HCT116 (cell line): Measurements from ENCODE around the gene SF3B4. TPM values are rescaled to one million over a fixed set of nuclear protein-coding genes. Genes with fewer than 3 reads are reported as not detected.
A peak's percentile ranks its signal among the peaks of the same experiment; 100 is the strongest.

ENCODE experiments used
- ATAC-seq: fragments of 200-7000 bp; cut with Tn5 transposase; 2 replicates; pipeline ENCODE4 v1.9.1; 2020; ENCODE audit warnings: mild to moderate bottlenecking, moderate library complexity
- BruUV-seq: library from RNA; stranded (reverse); fragments of 400-500 nt; replicated peaks from 2 replicates; lab custom pipeline; 2021; lab: Mats Ljungman, UMichigan
- CTCF ChIA-PET: fragments of 300-600 bp; sonication (Branson Sonifier 250); formaldehyde crosslinking; loops from one replicate; lab custom pipeline; 2021; ENCODE audit warnings: antibody characterized with exemption; lab: Charles Lee
- POLR2A ChIA-PET: fragments of 300-600, 350-600 bp; sonication (Branson Sonifier 250); formaldehyde crosslinking; loops from one replicate; lab custom pipeline; 2021; ENCODE audit warnings: antibody characterized with exemption; lab: Charles Lee
- RAD21 ChIA-PET, 2 experiments: fragments of 300-600 bp; sonication (Branson Sonifier 250); formaldehyde crosslinking; loops; one replicate each; lab custom pipeline; 2023; ENCODE audit warnings: low total read pairs in 2 of 2; ENCODE audit not compliant: uncharacterized antibody in 2 of 2, unreplicated experiment in 2 of 2, low non-redundant PET in 1 of 2; lab: Charles Lee
- DNase-seq: peaks from one replicate; pipeline ENCODE4 v3.0.0-alpha.2; 2010; ENCODE audit warnings: low read depth, low spot score
- H2AFZ ChIP-seq: fragments of 200-600 bp; shearing (Covaris generic), sonication (generic); 2 replicates; pipeline ENCODE4 v1.6.1; 2017; ENCODE audit warnings: low read depth, mixed run types, mixed read lengths, antibody characterized with exemption, low read length; ENCODE audit not compliant: poor library complexity, severe bottlenecking
- H3K27ac ChIP-seq: 2 replicates; pipeline ENCODE4 v1.5.1; 2012; ENCODE audit warnings: low read depth, low read length
- H3K27me3 ChIP-seq: fragments of 200-600 bp; sonication (generic); 2 replicates; pipeline ENCODE4 v1.6.1; 2016; ENCODE audit warnings: mixed run types, low read length, mixed read lengths; ENCODE audit not compliant: insufficient read depth
- H3K36me3 ChIP-seq, 2 experiments: fragments of 200-500 bp in 1 of 2; fragments of 200-600 bp in 1 of 2; sonication (Bioruptor generic) in 1 of 2; sonication (generic) in 1 of 2; 2 replicates each; pipeline versions ENCODE4 v1.5.1 to v1.6.1; 2014 to 2016; ENCODE audit warnings: low read length in 2 of 2, inconsistent platforms in 1 of 2, mixed read lengths in 1 of 2, mixed run types in 1 of 2; ENCODE audit not compliant: insufficient read depth in 2 of 2, control insufficient read depth in 1 of 2
- H3K4me1 ChIP-seq, 2 experiments: fragments of 200-600 bp in 1 of 2; sonication (generic) in 1 of 2; 2 replicates each; pipeline versions ENCODE4 v1.5.1 to v1.6.1; 2012 to 2017; ENCODE audit warnings: low read length in 2 of 2, inconsistent platforms in 1 of 2, mild to moderate bottlenecking in 1 of 2, mixed read lengths in 1 of 2, mixed run types in 1 of 2, moderate library complexity in 1 of 2; ENCODE audit not compliant: insufficient read depth in 2 of 2, control insufficient read depth in 1 of 2
- H3K4me2 ChIP-seq: fragments of 200-600 bp; sonication (generic); 2 replicates; pipeline ENCODE4 v1.6.1; 2017; ENCODE audit warnings: mixed run types, low read length, mixed read lengths
- H3K4me3 ChIP-seq, 2 experiments: fragments of 200-600 bp in 1 of 2; sonication (generic) in 1 of 2; replicated peaks in 1 of 2; 2 replicates each; pipeline ENCODE4 v1.5.1; 2011 to 2016; ENCODE audit warnings: low read length in 2 of 2, control low read depth in 1 of 2, low read depth in 1 of 2, mild to moderate bottlenecking in 1 of 2, mixed read lengths in 1 of 2, mixed run types in 1 of 2
- H3K79me2 ChIP-seq: fragments of 200-600 bp; sonication (generic); 2 replicates; pipeline ENCODE4 v1.6.1; 2017; ENCODE audit warnings: mild to moderate bottlenecking, mixed run types, low read length, moderate library complexity, mixed read lengths; ENCODE audit not compliant: insufficient read depth
- H3K9ac ChIP-seq: fragments of 200-600 bp; sonication (generic); 2 replicates; pipeline ENCODE4 v1.6.1; 2016; ENCODE audit warnings: low read length, mixed read lengths
- H3K9me2 ChIP-seq: fragments of 200-600 bp; sonication (generic), shearing (Covaris generic); 2 replicates; pipeline ENCODE4 v1.6.1; 2017; ENCODE audit warnings: mixed run types, mild to moderate bottlenecking, moderate library complexity; ENCODE audit not compliant: insufficient read depth
- H3K9me3 ChIP-seq, 2 experiments: fragments of 200-500 bp in 1 of 2; fragments of 200-600 bp in 1 of 2; sonication (Bioruptor generic) in 1 of 2; sonication (generic) in 1 of 2; 2 replicates each; pipeline ENCODE4 v1.6.1; 2014 to 2017; ENCODE audit warnings: low read length in 2 of 2, mixed read lengths in 2 of 2, inconsistent platforms in 1 of 2, low read depth in 1 of 2, mild to moderate bottlenecking in 1 of 2, mixed run types in 1 of 2, moderate library complexity in 1 of 2; ENCODE audit not compliant: control insufficient read depth in 1 of 2, insufficient read depth in 1 of 2
- H4K20me1 ChIP-seq: fragments of 200-600 bp; sonication (generic), shearing (Covaris generic); 2 replicates; pipeline ENCODE4 v1.6.1; 2017; ENCODE audit warnings: mixed run types, mild to moderate bottlenecking, moderate library complexity; ENCODE audit not compliant: insufficient read depth
- CBX3 ChIP-seq: IDR thresholded peaks from 2 replicates; pipeline ENCODE4 v1.6.1; 2012; ENCODE audit warnings: low read depth
- CTCF ChIP-seq, 3 experiments: fragments of 200-600 bp in 1 of 3; sonication (generic) in 1 of 3; IDR thresholded peaks in 2 of 3; conservative IDR thresholded peaks in 1 of 3; 2 replicates each; pipeline ENCODE4 v1.5.1; 2012 to 2017; ENCODE audit warnings: low read depth in 2 of 3, low read length in 2 of 3, antibody characterized with exemption in 1 of 3, borderline replicate concordance in 1 of 3, control low read depth in 1 of 3, mild to moderate bottlenecking in 1 of 3, mixed read lengths in 1 of 3, mixed run types in 1 of 3, moderate library complexity in 1 of 3; ENCODE audit not compliant: insufficient read depth in 1 of 3
- EGR1 ChIP-seq: IDR thresholded peaks from 2 replicates; pipeline ENCODE4 v1.6.1; 2012; ENCODE audit warnings: low read depth
- ELF1 ChIP-seq: IDR thresholded peaks from 2 replicates; pipeline ENCODE4 v1.6.1; 2012; ENCODE audit warnings: low read depth, borderline replicate concordance
- EZH2 ChIP-seq: fragments of 200-600 bp; sonication (generic); IDR thresholded peaks from 2 replicates; pipeline ENCODE4 v1.6.1; 2017; ENCODE audit warnings: antibody characterized with exemption, mixed run types
- EZH2phosphoT487 ChIP-seq: fragments of 200-600 bp; IDR thresholded peaks from 2 replicates; pipeline ENCODE4 v1.6.1; 2018; ENCODE audit warnings: antibody characterized with exemption, borderline replicate concordance
- FOSL1 ChIP-seq: IDR thresholded peaks from 2 replicates; pipeline ENCODE4 v1.6.1; 2012; ENCODE audit warnings: low read depth
- JUND ChIP-seq: IDR thresholded peaks from 2 replicates; pipeline ENCODE4 v1.6.1; 2012
- MAX ChIP-seq: IDR thresholded peaks from 2 replicates; pipeline ENCODE4 v1.6.1; 2012
- POLR2A ChIP-seq: IDR thresholded peaks from 2 replicates; pipeline ENCODE4 v1.7.0; 2011; ENCODE audit warnings: borderline replicate concordance; ENCODE audit not compliant: insufficient read depth, insufficient read length; ENCODE audit errors: extremely low read depth
- POLR2AphosphoS5 ChIP-seq: IDR thresholded peaks from 2 replicates; pipeline ENCODE4 v1.6.1; 2011; ENCODE audit warnings: mild to moderate bottlenecking, low read depth, low read length, moderate library complexity
- RAD21 ChIP-seq: IDR thresholded peaks from 2 replicates; pipeline ENCODE4 v1.6.1; 2012; ENCODE audit warnings: low read depth, mild to moderate bottlenecking
- REST ChIP-seq: IDR thresholded peaks from 2 replicates; pipeline ENCODE4 v1.6.1; 2012; ENCODE audit warnings: low read depth
- SIN3A ChIP-seq: IDR thresholded peaks from 2 replicates; pipeline ENCODE4 v1.6.1; 2012; ENCODE audit warnings: low read depth
- SP1 ChIP-seq: IDR thresholded peaks from 2 replicates; pipeline ENCODE4 v1.6.1; 2012; ENCODE audit warnings: low read depth
- SRF ChIP-seq: IDR thresholded peaks from 2 replicates; pipeline ENCODE4 v1.6.1; 2012; ENCODE audit warnings: low read depth
- TCF7L2 ChIP-seq: IDR thresholded peaks from 2 replicates; pipeline ENCODE4 v1.7.0; 2011; ENCODE audit warnings: borderline replicate concordance, inconsistent platforms; ENCODE audit not compliant: insufficient read depth, insufficient read length; ENCODE audit errors: extremely low read depth
- YY1 ChIP-seq: IDR thresholded peaks from 2 replicates; pipeline ENCODE4 v1.6.1; 2011; ENCODE audit warnings: low read length, low read depth, moderate library complexity, mild to moderate bottlenecking; ENCODE audit not compliant: insufficient replicate concordance; ENCODE audit errors: extremely low read depth
- intact Hi-C: fragments of 100-400 bp; cut with micrococcal nuclease; formaldehyde crosslinking; loops from 2 replicates; pipeline ENCODE4 v1.10.0; 2022
- total RNA-seq: library from RNA; stranded (reverse); gene quantifications from one replicate; pipeline ENCODE4 v1.2.1, GENCODE V29; 2021; ENCODE audit not compliant: unreplicated experiment

Gene SF3B4
- total RNA-seq, 1 experiment from 2014 or later = 88.5 TPM

- BruUV-seq = TSS peak; percentile 61
- intact Hi-C loops = no loop called here
- H3K9ac ChIP-seq = peak overlapping the region; percentile 88
- DNase-seq (no peak), ATAC-seq (no peak)
- peak overlapping the region; percentile 92 for H3K4me2 ChIP-seq
- H3K4me1 ChIP-seq = peaks cover 9 to 22% of the 10 kb centered on the region in 2 experiments; a peak in 3 of 4 replicates
- no peak overlapping the region for H2AFZ ChIP-seq
- H3K36me3 ChIP-seq = peaks cover 36 to 45% of the 10 kb centered on the region in 2 experiments; a peak in 3 of 4 replicates
- ChIA-PET CTCF (no interaction called here), POLR2A (no interaction called here), RAD21 (no interaction called here)
- H3K4me3 ChIP-seq = peak overlapping the region; percentile 89 to 99
- no peaks in the 10 kb centered on the region for H3K27me3 ChIP-seq
- H4K20me1 ChIP-seq = peaks cover 5% of the 10 kb centered on the region; the same call in 1 of the 2 replicates
- H3K79me2 ChIP-seq = peaks cover 44% of the 10 kb centered on the region
- no peaks in the 10 kb centered on the region for H3K9me3 ChIP-seq
- TF ChIP-seq CTCF (IDR thresholded peaks at IDR 0.05 in 2 of 3, conservative IDR thresholded peaks at IDR 0.05 in 1 of 3; ENCODE audit: borderline replicate concordance in 1 of 3, insufficient read depth in 1 of 3, low read depth in 2 of 3, low read length in 2 of 3) = no peak
- no peak for TF ChIP-seq SRF
- TF ChIP-seq EZH2 = no peak
- no peak for TF ChIP-seq RAD21
- no peak for TF ChIP-seq CBX3
- no peak for TF ChIP-seq TCF7L2
- TF ChIP-seq SP1 = no peak
- no peak for TF ChIP-seq SIN3A
- no peak for TF ChIP-seq FOSL1
- no peak for TF ChIP-seq JUND
- no peak for TF ChIP-seq EGR1
- TF ChIP-seq EZH2phosphoT487 = no peak
- TF ChIP-seq REST = no peak
- no peak for TF ChIP-seq POLR2A
- no peak for TF ChIP-seq POLR2AphosphoS5
- no peak for TF ChIP-seq MAX
- TF ChIP-seq YY1 = no peak
- no peak for TF ChIP-seq ELF1
- H3K9me2 ChIP-seq = no peaks in the 10 kb centered on the region
- no peak overlapping the region for H3K27ac ChIP-seq
Measured at GRCh38 chr1:149926296-149926695, 1.3 kb downstream of the SF3B4 start.
